SU-DHL-6 (cell line): ENCODE results near the gene LILRB3.

Experiments used
- EZH2phosphoT487 ChIP-seq: fragments of 200-600 bp; sonication (generic), shearing (Covaris generic); conservative IDR thresholded peaks from 2 replicates; pipeline ENCODE4 v1.6.1; 2018; ENCODE audit warnings: mild to moderate bottlenecking, antibody characterized with exemption, low read length, moderate library complexity, mixed read lengths
- TF ChIP-seq, protein P1 (sequence below): fragments of 200-600 bp; sonication (generic); IDR thresholded peaks from one replicate; pipeline ENCODE4 v1.5.1; 2017; ENCODE audit warnings: antibody characterized with exemption, mild to moderate bottlenecking, low read length, moderate library complexity; ENCODE audit not compliant: insufficient read depth, poor library complexity, severe bottlenecking

- TF ChIP-seq EZH2phosphoT487, result no peak
- TF ChIP-seq, protein P1, sequence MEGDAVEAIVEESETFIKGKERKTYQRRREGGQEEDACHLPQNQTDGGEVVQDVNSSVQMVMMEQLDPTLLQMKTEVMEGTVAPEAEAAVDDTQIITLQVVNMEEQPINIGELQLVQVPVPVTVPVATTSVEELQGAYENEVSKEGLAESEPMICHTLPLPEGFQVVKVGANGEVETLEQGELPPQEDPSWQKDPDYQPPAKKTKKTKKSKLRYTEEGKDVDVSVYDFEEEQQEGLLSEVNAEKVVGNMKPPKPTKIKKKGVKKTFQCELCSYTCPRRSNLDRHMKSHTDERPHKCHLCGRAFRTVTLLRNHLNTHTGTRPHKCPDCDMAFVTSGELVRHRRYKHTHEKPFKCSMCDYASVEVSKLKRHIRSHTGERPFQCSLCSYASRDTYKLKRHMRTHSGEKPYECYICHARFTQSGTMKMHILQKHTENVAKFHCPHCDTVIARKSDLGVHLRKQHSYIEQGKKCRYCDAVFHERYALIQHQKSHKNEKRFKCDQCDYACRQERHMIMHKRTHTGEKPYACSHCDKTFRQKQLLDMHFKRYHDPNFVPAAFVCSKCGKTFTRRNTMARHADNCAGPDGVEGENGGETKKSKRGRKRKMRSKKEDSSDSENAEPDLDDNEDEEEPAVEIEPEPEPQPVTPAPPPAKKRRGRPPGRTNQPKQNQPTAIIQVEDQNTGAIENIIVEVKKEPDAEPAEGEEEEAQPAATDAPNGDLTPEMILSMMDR, result no peak
Measured at GRCh38 chr19:54191011-54191810, 31.6 kb downstream of the LILRB3 start, which contains the start of gene TSEN34.
